Esophagus muscularis mucosa (tissue), 4 donors: ENCODE measurements around the gene PPCS.

Experiments used
- CTCF ChIP-seq, 3 experiments: fragments of 200-600 bp in 2 of 3; fragments of 450-650 bp in 1 of 3; sonication (generic) in 2 of 3; IDR thresholded peaks; one replicate each; pipeline ENCODE4 v1.5.1; 2017 to 2019; ENCODE audit warnings: antibody characterized with exemption in 3 of 3, mild to moderate bottlenecking in 2 of 3, moderate library complexity in 1 of 3
- EP300 ChIP-seq: sonication (generic); formaldehyde crosslinking; IDR thresholded peaks from one replicate; pipeline ENCODE4 v1.6.1; 2017; ENCODE audit warnings: antibody characterized with exemption
- POLR2A ChIP-seq: fragments of 450-650 bp; IDR thresholded peaks from one replicate; pipeline ENCODE4 v1.6.1; 2017; ENCODE audit warnings: antibody characterized with exemption, moderate library complexity, mild to moderate bottlenecking, low read depth
- POLR2AphosphoS5 ChIP-seq, 2 donors: sonication (generic); formaldehyde crosslinking; IDR thresholded peaks; one replicate each; pipeline ENCODE4 v1.6.1; 2017; ENCODE audit warnings: antibody characterized with exemption in 2 of 2

- TF ChIP-seq CTCF (IDR thresholded peaks at IDR 0.05) (no peak), EP300 (no peak), POLR2A (no peak), POLR2AphosphoS5 (IDR thresholded peaks at IDR 0.05) (no peak)
These were observed 9.7 kb downstream of the PPCS start for GRCh38 chr1:42466030-42466429.
